ENCODE measurements around the gene STPG1. TPM values are rescaled to one million over a fixed set of nuclear protein-coding genes. Genes with fewer than 3 reads are reported as not detected.

STPG1 gene
- total and polyA plus RNA-seq, 5 donors, result 3.9 to 8.3 (median 6.8) TPM

DNA sequence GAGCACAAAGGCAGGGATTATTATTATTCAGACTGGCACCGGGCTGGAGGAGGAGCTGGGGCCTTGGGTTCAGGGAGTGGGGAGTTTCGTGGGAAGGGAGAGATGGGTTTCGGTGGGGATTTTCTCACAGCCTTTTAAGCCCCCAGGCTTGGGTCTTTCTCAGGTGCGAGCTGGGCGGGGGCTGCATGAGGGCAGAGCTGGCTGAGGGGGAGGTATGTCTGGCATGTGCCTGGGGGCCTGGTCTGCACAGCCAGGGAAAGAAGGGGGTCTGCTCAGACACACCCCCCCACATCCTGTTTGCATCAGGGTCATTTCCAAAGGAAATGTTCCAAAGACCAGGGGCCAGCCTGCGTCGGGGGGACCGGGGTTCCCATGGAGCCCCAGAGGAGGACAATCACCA lies 72.8 kb downstream of the STPG1 start:
- no peaks in the 10 kb centered on the region for H3K27me3 ChIP-seq (ENCODE audit: control insufficient read depth, insufficient read depth)
- no peak overlapping the region for H3K4me3 ChIP-seq (ENCODE audit: low read length)
- H3K4me1 ChIP-seq (ENCODE audit: control insufficient read depth, insufficient read depth, low read length), result no peaks in the 10 kb centered on the region
- H3K27ac ChIP-seq (ENCODE audit: low read length), result no peak overlapping the region
- DNase-seq (no peak), ATAC-seq (no peak)
- intact Hi-C loops (cut with DNase I), result no loop called here
- no peaks in the 10 kb centered on the region for H3K9me3 ChIP-seq (ENCODE audit: control insufficient read depth, low read length)
- 73% methylated on average over 8 of the region's 8 CpGs for WGBS

GRCh38 chr1:24339996-24340395 lies 73.6 kb downstream of the STPG1 start:
- Histone ChIP-seq H3K27me3 (ENCODE audit: control insufficient read depth, insufficient read depth) (no peaks in the 10 kb centered on the region), H3K27ac (ENCODE audit: low read length) (no peak overlapping the region), H3K4me3 (ENCODE audit: low read length) (no peak overlapping the region), H3K9me3 (ENCODE audit: control insufficient read depth, low read length) (no peaks in the 10 kb centered on the region), H3K4me1 (ENCODE audit: control insufficient read depth, insufficient read depth, low read length) (no peaks in the 10 kb centered on the region)
- no peak for DNase-seq
- WGBS, result 93% methylated on average over 8 of the region's 8 CpGs
- no peak for ATAC-seq
- intact Hi-C loops (cut with DNase I), result no loop called here

GRCh38 chr1:24338447-24338846 lies 75.1 kb downstream of the STPG1 start:
- no peaks in the 10 kb centered on the region for H3K4me1 ChIP-seq (ENCODE audit: control insufficient read depth, insufficient read depth, low read length)
- H3K4me3 ChIP-seq (ENCODE audit: low read length), result no peak overlapping the region
- intact Hi-C loops (cut with DNase I), result no loop called here
- 81% methylated on average over 5 of the region's 5 CpGs for WGBS
- no peaks in the 10 kb centered on the region for H3K9me3 ChIP-seq (ENCODE audit: control insufficient read depth, low read length)
- ATAC-seq, result no peak
- H3K27ac ChIP-seq (ENCODE audit: low read length), result no peak overlapping the region
- H3K27me3 ChIP-seq (ENCODE audit: control insufficient read depth, insufficient read depth), result no peaks in the 10 kb centered on the region
- DNase-seq, result no peak

GRCh38 chr1:24337455-24337854 lies 76.1 kb downstream of the STPG1 start:
- Histone ChIP-seq H3K4me3 (ENCODE audit: low read length) (no peak overlapping the region), H3K4me1 (ENCODE audit: control insufficient read depth, insufficient read depth, low read length) (no peaks in the 10 kb centered on the region), H3K9me3 (ENCODE audit: control insufficient read depth, low read length) (no peaks in the 10 kb centered on the region), H3K27me3 (ENCODE audit: control insufficient read depth, insufficient read depth) (no peaks in the 10 kb centered on the region), H3K27ac (ENCODE audit: low read length) (no peak overlapping the region)
- intact Hi-C loops (cut with DNase I), result no loop called here
- WGBS, result 96% methylated on average over 4 of the region's 4 CpGs
- ATAC-seq, result peak in 1 of 2 donors; percentile 31
- no peak for DNase-seq

DNA sequence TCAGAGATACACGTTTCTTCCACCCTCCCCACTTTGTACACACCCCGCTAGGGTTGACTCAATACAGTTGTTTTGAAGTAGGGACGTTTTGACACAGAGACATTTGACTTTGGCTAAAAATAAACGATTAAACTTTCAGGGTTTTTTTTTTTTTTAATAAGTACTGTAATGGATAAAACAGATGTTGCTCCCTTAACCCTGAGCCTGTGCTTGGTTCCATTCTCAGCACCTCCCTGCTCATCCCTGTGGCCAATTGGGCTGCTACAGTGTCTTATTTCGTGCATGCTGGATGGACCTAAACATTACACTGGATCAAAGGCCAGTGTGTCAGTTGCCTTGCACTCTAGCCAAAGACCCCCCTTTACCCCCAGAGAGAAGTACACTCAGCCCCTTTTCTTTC lies 77.5 kb downstream of the STPG1 start:
- no peaks in the 10 kb centered on the region for H3K27me3 ChIP-seq (ENCODE audit: control insufficient read depth, insufficient read depth)
- no peaks in the 10 kb centered on the region for H3K4me1 ChIP-seq (ENCODE audit: control insufficient read depth, insufficient read depth, low read length)
- H3K9me3 ChIP-seq (ENCODE audit: control insufficient read depth, low read length), result no peaks in the 10 kb centered on the region
- 60% methylated on average over 5 of the region's 5 CpGs for whole genome bisulfite sequencing
- no peak overlapping the region for H3K4me3 ChIP-seq (ENCODE audit: low read length)
- intact Hi-C loops (cut with DNase I), result no loop called here
- H3K27ac ChIP-seq (ENCODE audit: low read length), result no peak overlapping the region
- DNase-seq (no peak), ATAC-seq (no peak)

- Histone ChIP-seq H3K4me1 (ENCODE audit: control insufficient read depth, insufficient read depth, low read length) (no peaks in the 10 kb centered on the region), H3K27me3 (ENCODE audit: control insufficient read depth, insufficient read depth) (no peaks in the 10 kb centered on the region), H3K27ac (ENCODE audit: low read length) (no peak overlapping the region), H3K9me3 (ENCODE audit: control insufficient read depth, low read length) (no peaks in the 10 kb centered on the region), H3K4me3 (ENCODE audit: low read length) (no peak overlapping the region)
- ATAC-seq, result no peak
- intact Hi-C loops (cut with DNase I), result no loop called here
- 83% methylated on average over 7 of the region's 7 CpGs for WGBS
- DNase-seq, result no peak
These were observed 81.5 kb downstream of the STPG1 start for GRCh38 chr1:24331961-24332673.

DNA sequence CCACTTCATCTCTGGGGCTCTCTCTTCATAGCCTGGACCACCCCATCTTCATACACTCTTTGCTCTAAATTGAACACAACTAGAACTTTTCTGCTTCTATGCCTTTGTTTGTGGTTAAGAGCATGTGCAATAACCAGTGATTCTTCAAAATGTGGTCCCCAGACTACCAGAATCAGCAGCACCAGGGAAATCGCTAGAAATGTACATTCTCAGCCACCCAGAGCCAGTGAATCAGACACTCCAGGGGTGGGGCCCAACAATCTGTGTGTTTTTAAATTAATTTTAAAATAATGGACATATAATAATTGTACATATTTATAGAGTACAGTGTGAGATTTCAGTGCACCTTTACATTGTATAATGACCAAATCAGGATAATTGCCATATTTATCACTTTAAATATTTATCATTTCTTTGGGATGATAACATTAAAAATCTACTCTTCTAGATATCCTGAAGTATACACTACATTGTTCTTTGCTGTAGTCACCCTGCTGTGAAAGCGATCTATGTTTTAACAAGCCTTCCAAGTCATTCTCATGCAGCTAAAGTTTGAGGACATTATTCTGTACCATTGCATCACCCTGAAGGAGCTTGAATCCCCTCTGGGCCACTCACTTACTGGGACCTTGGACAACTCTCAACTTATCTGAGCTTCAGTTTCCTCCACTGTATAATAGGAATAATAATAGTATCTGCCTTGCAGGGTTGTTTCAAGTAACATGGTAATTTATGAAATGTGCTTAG lies 83.6 kb downstream of the STPG1 start:
- Histone ChIP-seq H3K27ac (ENCODE audit: low read length) (no peak overlapping the region), H3K4me1 (ENCODE audit: control insufficient read depth, insufficient read depth, low read length) (no peaks in the 10 kb centered on the region), H3K9me3 (ENCODE audit: control insufficient read depth, low read length) (no peaks in the 10 kb centered on the region), H3K4me3 (ENCODE audit: low read length) (no peak overlapping the region), H3K27me3 (ENCODE audit: control insufficient read depth, insufficient read depth) (no peaks in the 10 kb centered on the region)
- WGBS, result 78% methylated on average over 2 of the region's 2 CpGs
- no peak for DNase-seq
- intact Hi-C loops (cut with DNase I), result no loop called here
- no peak for ATAC-seq

DNA sequence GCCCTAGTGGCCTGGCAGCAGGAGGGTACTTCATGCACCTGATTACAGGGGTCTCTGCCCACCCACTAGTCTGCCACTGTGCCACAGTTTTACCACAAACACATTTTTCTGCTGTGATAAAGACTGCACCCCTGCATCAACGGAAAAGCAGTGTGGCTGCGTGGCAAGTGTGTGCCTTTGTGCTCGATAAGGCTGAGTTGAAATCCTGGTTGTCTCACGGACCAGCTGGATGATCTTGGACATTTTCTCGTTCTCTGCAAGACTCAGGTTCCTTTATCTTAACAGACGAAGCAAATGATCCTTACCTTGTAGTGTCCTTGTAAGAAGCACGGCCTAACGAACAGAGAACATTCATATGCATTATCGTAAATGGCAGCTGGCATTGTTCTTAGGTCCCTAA lies 84.3 kb downstream of the STPG1 start:
- DNase-seq, result no peak
- no peaks in the 10 kb centered on the region for H3K9me3 ChIP-seq (ENCODE audit: control insufficient read depth, low read length)
- H3K4me3 ChIP-seq (ENCODE audit: low read length), result no peak overlapping the region
- no peak overlapping the region for H3K27ac ChIP-seq (ENCODE audit: low read length)
- WGBS, result 80% methylated on average over 9 of the region's 9 CpGs
- no peaks in the 10 kb centered on the region for H3K27me3 ChIP-seq (ENCODE audit: control insufficient read depth, insufficient read depth)
- intact Hi-C loops (cut with DNase I), result no loop called here
- ATAC-seq, result no peak
- H3K4me1 ChIP-seq (ENCODE audit: control insufficient read depth, insufficient read depth, low read length), result no peaks in the 10 kb centered on the region

DNA sequence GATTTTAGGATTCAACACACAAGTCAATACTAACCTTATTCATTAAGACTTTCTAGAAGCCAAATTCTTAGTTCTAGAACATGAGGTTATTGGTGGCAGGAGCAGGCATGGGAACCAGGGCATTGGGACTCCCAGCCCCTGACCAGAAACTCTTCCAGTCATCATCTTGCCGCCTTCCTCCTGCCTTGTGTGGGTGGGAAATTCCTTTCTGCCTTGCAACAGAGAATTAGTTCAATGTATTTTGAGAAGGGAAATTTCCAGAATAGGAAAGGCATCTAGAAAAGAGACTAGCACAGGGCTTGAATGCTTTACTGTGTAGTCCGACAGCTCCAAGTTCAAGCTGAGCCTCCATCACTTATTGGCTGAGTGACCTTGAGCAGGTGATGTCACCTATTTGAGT lies 85.7 kb downstream of the STPG1 start:
- no peak overlapping the region for H3K4me3 ChIP-seq (ENCODE audit: low read length)
- no peaks in the 10 kb centered on the region for H3K9me3 ChIP-seq (ENCODE audit: control insufficient read depth, low read length)
- no peaks in the 10 kb centered on the region for H3K27me3 ChIP-seq (ENCODE audit: control insufficient read depth, insufficient read depth)
- WGBS, result 77% methylated on average over 2 of the region's 2 CpGs
- no peak overlapping the region for H3K27ac ChIP-seq (ENCODE audit: low read length)
- no peaks in the 10 kb centered on the region for H3K4me1 ChIP-seq (ENCODE audit: control insufficient read depth, insufficient read depth, low read length)
- no peak for DNase-seq
- ATAC-seq, result no peak
- intact Hi-C loops (cut with DNase I), result no loop called here

- Histone ChIP-seq H3K27ac (ENCODE audit: low read length) (no peak overlapping the region), H3K4me3 (ENCODE audit: low read length) (no peak overlapping the region), H3K9me3 (ENCODE audit: control insufficient read depth, low read length) (no peaks in the 10 kb centered on the region), H3K27me3 (ENCODE audit: control insufficient read depth, insufficient read depth) (no peaks in the 10 kb centered on the region), H3K4me1 (ENCODE audit: control insufficient read depth, insufficient read depth, low read length) (no peaks in the 10 kb centered on the region)
- ATAC-seq (no peak), DNase-seq (no peak)
- intact Hi-C loops (cut with DNase I), result no loop called here
These were observed 86.1 kb downstream of the STPG1 start for GRCh38 chr1:24327486-24327885.

- no peaks in the 10 kb centered on the region for H3K4me1 ChIP-seq (ENCODE audit: control insufficient read depth, insufficient read depth, low read length)
- DNase-seq (no peak), ATAC-seq (no peak)
- 86% methylated on average over 7 of the region's 7 CpGs for WGBS
- intact Hi-C loops (cut with DNase I), result no loop called here
- H3K27ac ChIP-seq (ENCODE audit: low read length), result no peak overlapping the region
- no peaks in the 10 kb centered on the region for H3K27me3 ChIP-seq (ENCODE audit: control insufficient read depth, insufficient read depth)
- H3K9me3 ChIP-seq (ENCODE audit: control insufficient read depth, low read length), result no peaks in the 10 kb centered on the region
- H3K4me3 ChIP-seq (ENCODE audit: low read length), result no peak overlapping the region
These were observed 87.8 kb downstream of the STPG1 start for GRCh38 chr1:24325587-24326449.

Data from right cardiac atrium (tissue), 5 donors.